ENCODE measurements around the gene TEX12.

GRCh38 chr11:112179601-112180000, 12.4 kb downstream of the TEX12 start:
- TF ChIP-seq CTCF (IDR thresholded peaks at IDR 0.05; ENCODE audit: low read depth, low read length, poor library complexity, severe bottlenecking): no peak
- no peak for TF ChIP-seq EZH2phosphoT487 (IDR thresholded peaks at IDR 0.05; ENCODE audit: borderline replicate concordance, low read length)

Data from DOHH2 (cell line).